Activated T-cell treated with anti-CD3 and anti-CD28 coated beads, Interleukin-2, amount 50 U/mL, for 48 hours (primary cell): ENCODE data around the gene DYNLT5.
"Not testable (repeated sequence)": the region's sequence is repeated elsewhere in the genome, so short reads cannot be mapped to it uniquely, and the experiment has no call there.

Source experiments
- DNase-seq, 2 experiments: peaks; one replicate each; pipeline ENCODE4 v3.0.0-alpha.2; 2020

Gene DYNLT5

DNA sequence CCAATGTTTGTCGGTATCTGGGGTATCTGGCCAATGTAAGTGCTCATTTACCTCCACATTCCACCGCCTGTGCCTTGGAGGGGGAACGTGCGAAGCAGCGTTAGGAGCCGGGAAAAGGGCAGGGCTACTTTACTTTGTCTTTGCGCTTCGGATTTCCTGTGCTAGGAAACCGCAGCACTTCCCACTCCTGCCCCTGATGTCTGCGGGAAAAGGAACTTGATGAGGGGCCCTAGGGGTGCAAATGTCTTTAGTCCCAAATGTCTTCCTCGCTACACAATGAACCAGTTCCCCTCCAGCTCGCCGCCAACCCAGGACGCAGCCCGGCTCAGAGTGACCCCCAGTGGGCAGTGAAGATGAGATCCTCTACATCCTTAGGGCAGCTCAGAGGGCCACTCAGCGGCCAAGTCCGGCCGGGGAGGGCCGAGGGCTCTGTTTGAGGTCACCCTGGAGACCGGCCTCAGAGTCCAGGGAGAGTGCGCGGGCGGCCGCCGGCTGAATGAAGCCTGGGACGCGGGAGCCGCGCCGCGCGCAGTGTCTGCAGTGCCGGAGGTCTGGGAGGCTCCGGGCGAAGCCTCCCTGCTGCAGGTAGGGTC is at the start of gene DYNLT5:
Gene DYNLT5, plus strand, starts transcription at position 460 of the 593 bp plus-strand sequence. CDS start 2,200 bp downstream, outside the sequence.
- peak in 1 of 2 experiments; percentile 31 for DNase-seq

DNA sequence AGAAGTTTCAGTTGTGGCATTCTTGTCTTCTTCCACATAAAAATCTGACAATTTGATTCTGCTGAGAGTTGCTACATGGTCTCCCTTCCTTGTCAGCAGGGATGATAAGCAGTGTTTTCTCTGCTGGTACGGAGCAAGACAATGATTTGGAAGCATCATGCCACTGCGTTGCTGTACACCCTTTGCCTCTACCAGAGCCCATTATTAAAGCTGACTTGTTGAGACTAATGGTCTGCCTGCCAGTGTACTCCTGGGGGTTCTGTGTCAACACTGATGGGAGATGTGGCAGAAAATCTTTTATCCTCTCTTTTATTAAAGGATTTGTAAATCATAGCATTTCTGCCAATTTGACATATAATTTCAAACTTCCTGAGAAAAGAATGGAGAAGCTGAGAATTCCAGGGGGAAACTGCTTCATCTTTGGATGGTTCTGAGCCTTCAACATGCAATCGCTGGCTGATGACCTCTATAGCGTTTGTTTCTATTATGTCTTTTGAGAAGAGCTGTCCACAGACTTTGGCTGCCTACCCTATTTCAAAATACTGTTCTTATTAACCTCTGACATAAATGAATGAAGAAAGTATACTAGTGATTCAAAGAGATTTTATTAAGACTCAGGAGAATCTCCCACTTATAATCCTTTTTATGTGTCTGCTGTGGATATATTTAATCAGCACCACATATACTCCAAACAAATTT is 47.9 kb upstream of the DYNLT5 start:
- no peak for DNase-seq

GRCh38 chr1:66705110-66705509 is 47.1 kb upstream of the DYNLT5 start:
- DNase-seq = no peak

GRCh38 chr1:66711420-66711819 is 40.8 kb upstream of the DYNLT5 start:
- DNase-seq = no peak

- DNase-seq = no peak
These were observed 39.4 kb upstream of the DYNLT5 start for GRCh38 chr1:66712839-66713238.

GRCh38 chr1:66723985-66724384 is 28.3 kb upstream of the DYNLT5 start:
- no peak for DNase-seq

DNA sequence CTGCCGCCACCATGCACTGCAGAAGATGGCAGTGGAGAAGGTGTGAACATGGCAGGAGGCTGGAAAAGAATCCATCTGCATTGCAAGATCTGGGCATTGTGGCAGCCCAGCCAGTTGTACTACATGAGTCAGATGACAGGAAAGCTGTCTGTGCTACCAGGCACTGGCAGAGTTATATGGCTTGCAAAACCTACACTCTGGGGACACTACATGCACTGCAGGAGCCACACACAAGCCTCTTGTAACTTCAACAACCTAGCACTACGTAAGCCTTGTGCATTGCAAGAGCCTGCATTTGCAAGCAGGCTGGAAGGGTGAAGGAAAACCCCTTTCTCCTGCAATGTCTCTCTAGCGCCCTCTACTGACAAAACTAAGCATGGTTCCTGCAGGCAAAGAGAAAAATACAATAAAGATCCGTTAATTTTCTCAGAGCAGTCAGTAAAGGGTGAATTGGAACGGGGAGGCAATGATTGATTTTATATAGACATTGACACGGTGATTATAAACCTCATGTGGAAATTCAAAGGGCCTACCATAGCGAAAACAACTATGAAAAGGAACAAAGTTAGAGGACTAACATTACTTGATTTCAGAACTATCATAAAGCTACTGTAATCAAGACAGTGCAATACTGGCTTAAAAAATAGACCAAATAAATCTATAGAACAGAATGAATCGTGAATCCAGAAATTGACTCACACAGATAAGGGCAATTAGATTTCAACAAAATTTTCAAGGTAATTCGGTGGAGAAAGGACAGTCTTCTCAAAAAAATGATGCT is 26.2 kb upstream of the DYNLT5 start:
- DNase-seq = peak; percentile 41 to 50

- no peak for DNase-seq
These were observed 24.2 kb upstream of the DYNLT5 start for GRCh38 chr1:66728021-66728420.

- not testable (repeated sequence) for DNase-seq
These were observed 23.5 kb upstream of the DYNLT5 start for GRCh38 chr1:66728716-66729115.

GRCh38 chr1:66729119-66729518 is 23.1 kb upstream of the DYNLT5 start:
- no peak for DNase-seq

GRCh38 chr1:66729523-66729922 is 22.7 kb upstream of the DYNLT5 start:
- DNase-seq = no peak

DNA sequence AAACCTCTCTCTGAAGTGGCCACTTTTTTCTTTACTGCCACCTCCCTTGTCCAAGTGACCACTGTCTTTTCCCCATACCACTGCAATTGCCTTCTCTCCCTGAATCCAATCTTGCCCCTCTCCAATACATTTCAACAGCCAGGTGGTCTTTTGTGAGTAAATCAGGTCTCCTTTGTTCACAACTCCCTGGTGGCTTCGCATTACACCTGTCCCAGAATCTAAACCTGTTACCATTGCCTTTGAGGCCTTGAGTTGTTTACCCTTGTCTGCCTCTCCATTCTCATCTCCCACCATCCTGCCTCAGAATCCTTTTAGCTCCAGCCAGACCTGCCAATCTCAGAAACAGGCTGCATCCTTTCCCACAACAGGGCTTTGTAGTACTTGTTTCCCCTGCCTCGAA is 21.8 kb upstream of the DYNLT5 start:
- DNase-seq = no peak

GRCh38 chr1:66731170-66731865 is 20.9 kb upstream of the DYNLT5 start:
- DNase-seq = no peak

DNA sequence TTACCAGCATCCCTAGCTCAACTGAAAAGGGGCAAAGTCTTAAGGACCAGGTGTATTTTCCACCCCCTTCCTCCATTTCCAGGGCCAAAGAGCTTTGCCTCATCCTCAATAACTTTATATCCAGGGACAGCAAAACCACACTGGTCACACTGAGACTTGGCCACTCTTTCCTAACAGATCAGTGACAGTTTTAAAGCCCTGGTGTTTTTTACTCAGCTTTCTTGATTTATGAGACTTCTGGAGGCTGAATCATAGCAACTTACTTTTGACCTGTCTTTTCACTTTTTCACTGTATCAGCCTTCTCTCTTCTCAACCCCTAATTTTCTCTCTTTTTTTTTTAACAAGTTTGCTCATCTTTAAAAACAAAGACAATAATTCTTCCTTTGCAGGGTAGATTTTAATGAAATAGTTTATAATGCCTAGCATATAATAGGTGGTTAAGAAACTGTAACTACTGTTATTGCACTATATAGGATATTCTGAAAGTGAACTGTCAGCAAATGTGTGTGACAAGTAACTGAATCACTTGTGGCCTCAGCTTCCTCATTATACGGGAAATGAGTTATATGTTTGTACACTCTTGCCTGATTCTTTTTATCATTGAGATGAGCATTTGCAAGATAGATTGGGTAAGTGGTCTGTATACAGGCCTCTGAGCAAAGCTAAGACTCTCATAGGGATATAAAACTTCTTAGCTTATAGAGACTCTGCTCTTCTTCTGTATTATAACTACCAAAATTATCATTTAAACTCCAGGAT is 19.7 kb upstream of the DYNLT5 start:
- no peak for DNase-seq

- DNase-seq = no peak
These were observed 18.8 kb upstream of the DYNLT5 start for GRCh38 chr1:66733348-66734017.

DNA sequence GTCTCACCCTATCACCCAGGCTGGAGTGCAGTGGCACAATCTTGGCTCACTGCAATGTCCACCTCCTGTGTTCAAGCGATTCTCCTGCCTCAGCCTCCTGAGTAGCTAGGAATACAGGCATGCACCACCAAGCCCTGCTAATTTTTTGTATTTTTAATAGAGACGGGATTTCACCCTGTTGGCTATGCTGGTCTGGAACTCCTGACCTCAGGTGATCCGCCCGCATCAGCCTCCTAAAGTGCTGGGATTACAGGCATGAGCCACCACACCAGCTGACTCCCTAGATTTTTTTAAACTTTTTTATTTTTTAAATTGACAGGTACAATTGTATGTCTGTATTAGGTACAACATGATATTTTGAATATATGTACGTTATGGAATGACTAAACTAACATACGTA is 17.7 kb upstream of the DYNLT5 start:
- not testable (repeated sequence) for DNase-seq

- no peak for DNase-seq
These were observed 14.4 kb upstream of the DYNLT5 start for GRCh38 chr1:66737836-66738235.

DNA sequence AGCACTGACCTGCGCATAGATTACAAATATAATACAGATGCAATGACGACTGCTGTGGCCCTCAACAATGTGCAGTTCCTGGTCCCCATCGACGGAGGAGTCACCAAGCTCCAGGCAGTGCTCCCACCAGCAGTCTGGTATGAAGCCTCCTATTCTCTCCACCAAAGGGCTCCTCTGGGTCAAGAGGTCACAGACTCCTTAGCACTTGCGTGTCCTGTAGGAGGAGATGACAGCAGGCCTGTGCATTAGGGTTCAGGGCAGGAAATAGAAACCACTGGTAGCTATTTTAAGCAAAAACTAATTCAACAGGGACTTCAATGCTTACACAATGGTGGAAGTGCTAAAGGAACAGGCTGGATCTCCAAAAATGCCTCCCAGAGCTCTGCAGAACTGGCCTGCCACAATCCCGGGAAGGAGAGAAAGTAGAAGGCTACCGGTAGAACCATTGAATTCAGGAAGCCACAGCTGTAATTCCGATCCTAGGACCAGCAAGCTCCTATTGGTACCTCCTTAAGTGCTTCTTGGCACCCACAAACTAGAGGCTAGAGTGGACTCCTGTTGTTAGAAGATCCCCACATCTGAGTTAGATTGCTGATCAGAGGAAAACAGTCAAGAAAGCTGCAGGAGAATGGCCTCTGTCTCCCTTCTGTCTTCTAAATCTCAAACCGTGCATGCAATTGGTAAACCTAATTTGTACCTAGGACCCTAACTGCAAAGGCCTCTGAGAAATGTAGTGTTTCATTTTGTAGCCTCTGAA is 12.7 kb upstream of the DYNLT5 start:
- no peak for DNase-seq

DNA sequence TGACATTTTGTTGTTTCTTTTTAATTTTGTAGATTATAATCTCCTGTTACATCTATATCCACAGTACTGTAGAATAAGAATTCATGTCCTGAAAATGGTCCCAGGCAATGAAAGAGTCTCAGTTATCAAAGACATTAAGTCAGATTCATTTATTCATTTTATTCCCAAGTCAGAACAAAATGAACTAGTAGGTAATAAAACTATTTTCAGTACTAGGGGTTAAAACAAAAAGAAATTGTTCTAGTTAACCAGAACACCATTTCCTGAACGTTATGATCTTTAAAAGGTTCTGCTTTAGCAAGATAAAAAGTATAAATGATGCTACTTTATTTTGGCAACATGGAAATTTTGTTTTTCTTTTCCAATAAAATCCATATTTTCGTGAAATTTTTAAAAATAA is 6.8 kb upstream of the DYNLT5 start:
- DNase-seq = no peak

DNA sequence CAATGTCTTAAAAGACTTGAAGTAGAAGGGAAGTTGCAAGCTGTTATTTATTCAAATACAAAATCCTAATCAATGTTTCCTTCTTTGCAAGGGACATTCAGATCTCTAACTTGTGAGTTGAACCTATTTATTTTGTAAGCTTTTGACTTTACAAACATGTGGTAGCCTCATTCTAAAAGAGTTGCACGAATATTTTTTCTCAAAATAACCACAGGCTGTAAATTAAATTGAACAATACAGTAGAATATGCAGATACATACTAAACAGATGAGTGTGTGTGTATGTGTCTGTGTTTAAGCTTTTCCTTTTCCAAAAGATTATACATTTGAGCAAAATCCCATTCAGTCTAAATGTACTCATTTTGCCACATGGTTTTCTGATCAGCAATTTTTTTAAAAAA is 4.8 kb upstream of the DYNLT5 start:
- no peak for DNase-seq

DNA sequence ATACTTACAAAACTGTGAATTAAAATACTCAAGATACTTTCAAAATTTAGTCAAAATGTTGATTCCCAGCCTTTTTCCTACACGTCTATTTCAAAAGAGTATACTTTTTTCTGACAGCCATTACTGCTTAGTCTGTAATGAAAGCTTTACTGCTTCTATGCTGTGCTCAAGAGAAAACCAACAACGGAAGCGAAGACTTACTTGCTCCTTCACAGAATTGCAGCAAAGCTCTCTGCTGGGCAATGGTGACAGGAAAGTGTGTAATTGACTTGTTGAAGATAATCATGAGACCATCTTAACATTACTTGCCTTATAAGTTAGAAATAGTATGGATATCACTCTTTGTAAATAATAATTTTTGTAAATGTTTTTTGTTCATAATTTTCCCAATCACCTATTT is 1.7 kb upstream of the DYNLT5 start:
- no peak for DNase-seq
